T1000 (cell line): ENCODE measurements around the gene PGR.

ENCODE experiments used
- DNase-seq: peaks from one replicate; lab custom pipeline; 2025; ENCODE audit warnings: mixed read lengths; lab: John Stamatoyannopoulos, UW

The PGR gene

DNA sequence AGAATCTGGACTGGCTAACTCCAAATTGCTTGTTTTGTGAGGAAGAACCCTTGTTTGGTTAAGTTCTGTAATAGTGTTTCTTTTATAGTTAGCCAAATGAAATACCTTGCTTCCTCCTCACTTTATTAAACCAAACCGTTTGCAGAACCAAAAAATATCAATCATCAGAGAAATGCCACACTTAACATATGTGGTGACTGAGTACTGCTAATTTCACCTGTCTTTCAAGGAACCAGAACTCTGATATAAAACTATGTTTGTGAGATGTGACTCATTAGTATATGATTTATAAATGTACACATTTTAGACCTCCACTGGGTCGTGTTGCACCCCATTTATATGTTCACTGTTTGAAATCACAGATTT lies 119.9 kb downstream of the PGR start:
- DNase-seq, result no peak

GRCh38 chr11:101008961-101009689 lies 120.5 kb downstream of the PGR start:
- no peak for DNase-seq

DNA sequence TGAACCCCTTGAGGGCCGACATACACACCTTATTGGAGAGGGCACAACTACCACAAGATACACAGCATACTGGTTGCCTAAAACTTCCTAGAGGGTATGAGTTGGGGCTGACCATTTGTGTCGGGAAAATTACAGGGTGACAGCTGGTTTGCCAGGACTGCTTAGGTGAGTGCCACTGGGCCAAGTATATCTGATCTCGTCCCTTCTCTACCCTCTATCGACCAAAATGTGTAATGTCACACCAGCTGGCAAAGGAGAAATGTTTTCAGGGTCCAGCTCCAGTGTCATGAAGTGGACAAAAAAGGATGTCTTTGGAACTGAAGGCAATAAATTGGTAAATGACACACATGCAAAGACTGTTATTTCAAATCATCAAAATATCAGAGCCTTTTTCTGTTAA lies 126.1 kb downstream of the PGR start:
- no peak for DNase-seq

GRCh38 chr11:100999756-101000155 lies 129.9 kb downstream of the PGR start:
- DNase-seq, result no peak

GRCh38 chr11:100994966-100995365 lies 134.6 kb downstream of the PGR start:
- no peak for DNase-seq

DNA sequence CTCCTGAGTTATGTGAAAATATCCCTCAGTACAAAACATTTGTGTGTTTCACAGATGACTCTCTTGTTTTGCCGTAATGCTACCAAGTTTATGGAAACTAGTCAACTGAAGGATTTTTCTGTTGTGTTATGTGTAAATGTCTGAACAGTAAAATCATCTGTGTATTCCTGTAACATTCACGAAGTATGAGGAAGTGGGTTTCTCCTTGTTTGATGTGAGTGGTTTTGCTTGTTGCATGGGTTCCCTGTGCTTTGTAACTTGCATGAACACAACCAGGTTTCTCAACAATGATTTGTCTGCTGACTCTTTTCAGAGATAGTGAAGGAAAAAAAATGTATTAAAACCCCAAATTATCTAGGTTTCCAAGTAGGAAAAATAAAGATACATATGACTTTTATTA lies 138.1 kb downstream of the PGR start:
- DNase-seq, result no peak

DNA sequence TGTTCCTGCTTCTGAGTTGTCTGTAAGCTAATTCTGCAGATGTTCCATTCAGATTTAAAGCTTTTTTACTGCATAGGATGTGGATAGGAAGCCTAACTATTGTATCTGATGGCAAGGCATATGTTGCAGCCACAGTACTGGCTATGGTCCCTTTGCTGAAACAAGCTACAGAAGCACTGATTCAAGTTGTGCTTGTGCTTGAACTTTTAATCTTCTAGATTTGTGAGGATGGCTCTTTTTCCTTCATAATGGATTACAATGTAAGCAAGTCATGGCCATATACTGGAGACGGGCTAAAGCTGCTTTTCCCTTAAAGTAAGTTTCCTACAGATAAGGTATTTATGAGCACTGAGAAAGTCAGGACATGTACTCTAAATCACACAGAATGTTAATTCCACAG lies 138.7 kb downstream of the PGR start:
- DNase-seq, result no peak

GRCh38 chr11:100984668-100985067 lies 144.9 kb downstream of the PGR start:
- DNase-seq, result no peak

DNA sequence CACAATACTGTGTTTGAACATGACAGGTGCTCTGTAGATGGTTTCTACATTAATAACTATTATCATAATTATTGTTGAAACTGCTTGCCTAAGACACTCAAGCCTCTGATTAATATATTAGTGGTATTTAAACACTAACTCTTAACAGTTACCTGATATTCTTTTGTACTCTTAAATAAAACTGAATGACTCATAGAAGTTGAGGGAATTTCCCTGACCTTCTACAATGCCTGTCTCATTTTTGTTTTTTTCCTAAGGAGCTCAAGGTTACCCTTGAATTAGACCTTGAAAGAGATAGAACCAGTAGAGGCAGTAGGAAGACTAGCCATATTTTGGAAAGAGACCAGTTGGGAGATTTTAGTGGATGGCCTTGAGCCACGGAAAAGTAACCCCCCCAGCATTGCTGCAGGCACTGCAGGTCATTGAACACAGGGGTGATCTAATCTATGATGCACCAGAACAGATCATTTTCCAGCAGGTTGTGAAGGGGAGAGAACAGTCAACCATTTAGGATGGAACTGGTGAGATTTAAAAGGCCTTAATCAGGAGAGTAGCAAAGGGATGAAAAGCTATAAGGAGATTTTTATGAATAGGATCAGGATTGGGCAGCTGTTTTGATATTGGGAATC lies 148.3 kb downstream of the PGR start:
- DNase-seq, result no peak

DNA sequence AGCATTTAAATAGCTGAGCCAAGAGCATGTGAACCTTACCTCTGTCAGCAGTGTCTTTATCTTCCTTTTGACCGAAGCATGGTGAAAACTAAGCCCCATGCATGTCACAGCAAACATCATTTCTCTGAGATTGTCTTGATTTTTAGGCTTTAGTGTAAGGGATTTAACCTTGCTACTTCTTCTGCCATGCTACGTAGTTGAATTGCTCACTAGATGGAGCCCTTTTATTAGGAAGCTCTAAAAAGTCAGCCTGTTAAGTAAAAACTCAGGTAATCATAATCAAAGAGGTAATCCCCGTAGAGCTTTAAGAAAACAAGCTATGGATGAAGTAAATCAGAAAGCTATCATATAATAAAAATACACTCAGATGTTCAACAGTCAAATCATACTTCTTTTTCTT lies 149.5 kb downstream of the PGR start:
- no peak for DNase-seq
